ENCODE data around the gene SERINC4.

DNA sequence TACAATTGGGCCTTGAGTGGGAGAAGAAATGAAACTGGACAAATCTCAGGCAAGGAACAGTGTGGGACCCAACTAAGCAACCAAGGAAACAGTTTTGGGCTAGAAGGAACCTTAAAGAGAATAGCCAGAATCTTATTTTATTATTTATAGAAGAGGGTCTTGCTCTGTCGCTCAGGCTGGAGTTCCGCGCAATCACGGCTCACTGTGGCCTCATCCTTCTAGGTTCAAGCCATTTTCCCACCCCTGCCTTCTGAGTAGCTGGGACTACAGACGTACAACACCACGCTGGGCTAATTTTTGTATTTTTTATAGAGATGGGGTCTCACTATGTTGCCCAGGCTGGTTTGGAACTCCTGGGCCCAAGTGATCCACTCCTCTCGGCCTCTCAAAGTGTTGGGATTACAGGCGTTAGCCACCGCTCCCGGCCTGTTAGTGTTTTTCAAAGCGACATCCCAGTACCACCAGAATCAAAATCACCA lies 26.0 kb upstream of the SERINC4 start:
- TF ChIP-seq, protein P1, sequence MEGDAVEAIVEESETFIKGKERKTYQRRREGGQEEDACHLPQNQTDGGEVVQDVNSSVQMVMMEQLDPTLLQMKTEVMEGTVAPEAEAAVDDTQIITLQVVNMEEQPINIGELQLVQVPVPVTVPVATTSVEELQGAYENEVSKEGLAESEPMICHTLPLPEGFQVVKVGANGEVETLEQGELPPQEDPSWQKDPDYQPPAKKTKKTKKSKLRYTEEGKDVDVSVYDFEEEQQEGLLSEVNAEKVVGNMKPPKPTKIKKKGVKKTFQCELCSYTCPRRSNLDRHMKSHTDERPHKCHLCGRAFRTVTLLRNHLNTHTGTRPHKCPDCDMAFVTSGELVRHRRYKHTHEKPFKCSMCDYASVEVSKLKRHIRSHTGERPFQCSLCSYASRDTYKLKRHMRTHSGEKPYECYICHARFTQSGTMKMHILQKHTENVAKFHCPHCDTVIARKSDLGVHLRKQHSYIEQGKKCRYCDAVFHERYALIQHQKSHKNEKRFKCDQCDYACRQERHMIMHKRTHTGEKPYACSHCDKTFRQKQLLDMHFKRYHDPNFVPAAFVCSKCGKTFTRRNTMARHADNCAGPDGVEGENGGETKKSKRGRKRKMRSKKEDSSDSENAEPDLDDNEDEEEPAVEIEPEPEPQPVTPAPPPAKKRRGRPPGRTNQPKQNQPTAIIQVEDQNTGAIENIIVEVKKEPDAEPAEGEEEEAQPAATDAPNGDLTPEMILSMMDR (IDR thresholded peaks at IDR 0.05), result no peak
- TF ChIP-seq POLR2A (IDR thresholded peaks at IDR 0.05) (no peak), POLR2AphosphoS5 (IDR thresholded peaks at IDR 0.05) (no peak), EP300 (IDR thresholded peaks at IDR 0.05) (no peak)
